ENCODE results near the gene KCMF1. TPM values are rescaled to one million over a fixed set of nuclear protein-coding genes. Genes with fewer than 3 reads are reported as not detected.

Gene KCMF1
- total RNA-seq, 2 donors from 2014 or later, result 40.6 to 46.7 TPM

DNA sequence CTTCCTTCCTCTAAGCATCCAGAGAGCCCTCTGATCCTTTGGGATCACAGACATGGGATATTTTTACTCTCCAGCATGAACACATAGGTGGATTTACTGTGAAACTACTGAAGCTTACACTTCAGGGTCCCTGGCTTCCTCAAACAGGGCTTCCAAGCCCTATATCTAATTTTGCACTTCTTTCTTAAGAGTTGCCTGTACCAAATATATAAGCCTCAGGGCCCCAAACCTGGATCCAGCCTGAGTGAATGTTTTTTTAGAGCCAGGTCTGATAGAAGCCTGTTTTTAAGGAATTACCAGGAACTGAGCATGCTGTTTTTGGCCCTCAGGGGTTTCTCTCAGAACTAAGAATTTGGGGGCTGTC lies 13.2 kb upstream of the KCMF1 start:
- Histone ChIP-seq H3K4me1 (ENCODE audit: control insufficient read depth in 1 of 2, low read depth in 2 of 2) (peaks cover 12 to 19% of the 10 kb centered on the region in 2 donors), H3K27me3 (replicated peaks; ENCODE audit: insufficient read depth) (no peaks in the 10 kb centered on the region), H3K4me3 (no peak overlapping the region), H3K9me3 (no peaks in the 10 kb centered on the region), H3K27ac (peak overlapping the region in 1 of 2 donors; percentile 38), H3K36me3 (peaks cover 2% of the 10 kb centered on the region)
- no peak for DNase-seq (ENCODE audit: low spot score)
- TF ChIP-seq, protein P1, sequence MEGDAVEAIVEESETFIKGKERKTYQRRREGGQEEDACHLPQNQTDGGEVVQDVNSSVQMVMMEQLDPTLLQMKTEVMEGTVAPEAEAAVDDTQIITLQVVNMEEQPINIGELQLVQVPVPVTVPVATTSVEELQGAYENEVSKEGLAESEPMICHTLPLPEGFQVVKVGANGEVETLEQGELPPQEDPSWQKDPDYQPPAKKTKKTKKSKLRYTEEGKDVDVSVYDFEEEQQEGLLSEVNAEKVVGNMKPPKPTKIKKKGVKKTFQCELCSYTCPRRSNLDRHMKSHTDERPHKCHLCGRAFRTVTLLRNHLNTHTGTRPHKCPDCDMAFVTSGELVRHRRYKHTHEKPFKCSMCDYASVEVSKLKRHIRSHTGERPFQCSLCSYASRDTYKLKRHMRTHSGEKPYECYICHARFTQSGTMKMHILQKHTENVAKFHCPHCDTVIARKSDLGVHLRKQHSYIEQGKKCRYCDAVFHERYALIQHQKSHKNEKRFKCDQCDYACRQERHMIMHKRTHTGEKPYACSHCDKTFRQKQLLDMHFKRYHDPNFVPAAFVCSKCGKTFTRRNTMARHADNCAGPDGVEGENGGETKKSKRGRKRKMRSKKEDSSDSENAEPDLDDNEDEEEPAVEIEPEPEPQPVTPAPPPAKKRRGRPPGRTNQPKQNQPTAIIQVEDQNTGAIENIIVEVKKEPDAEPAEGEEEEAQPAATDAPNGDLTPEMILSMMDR (IDR thresholded peaks at IDR 0.05), result no peak
- no peak for ATAC-seq (ENCODE audit: insufficient number of reproducible peaks, low FRiP score, low read depth)

DNA sequence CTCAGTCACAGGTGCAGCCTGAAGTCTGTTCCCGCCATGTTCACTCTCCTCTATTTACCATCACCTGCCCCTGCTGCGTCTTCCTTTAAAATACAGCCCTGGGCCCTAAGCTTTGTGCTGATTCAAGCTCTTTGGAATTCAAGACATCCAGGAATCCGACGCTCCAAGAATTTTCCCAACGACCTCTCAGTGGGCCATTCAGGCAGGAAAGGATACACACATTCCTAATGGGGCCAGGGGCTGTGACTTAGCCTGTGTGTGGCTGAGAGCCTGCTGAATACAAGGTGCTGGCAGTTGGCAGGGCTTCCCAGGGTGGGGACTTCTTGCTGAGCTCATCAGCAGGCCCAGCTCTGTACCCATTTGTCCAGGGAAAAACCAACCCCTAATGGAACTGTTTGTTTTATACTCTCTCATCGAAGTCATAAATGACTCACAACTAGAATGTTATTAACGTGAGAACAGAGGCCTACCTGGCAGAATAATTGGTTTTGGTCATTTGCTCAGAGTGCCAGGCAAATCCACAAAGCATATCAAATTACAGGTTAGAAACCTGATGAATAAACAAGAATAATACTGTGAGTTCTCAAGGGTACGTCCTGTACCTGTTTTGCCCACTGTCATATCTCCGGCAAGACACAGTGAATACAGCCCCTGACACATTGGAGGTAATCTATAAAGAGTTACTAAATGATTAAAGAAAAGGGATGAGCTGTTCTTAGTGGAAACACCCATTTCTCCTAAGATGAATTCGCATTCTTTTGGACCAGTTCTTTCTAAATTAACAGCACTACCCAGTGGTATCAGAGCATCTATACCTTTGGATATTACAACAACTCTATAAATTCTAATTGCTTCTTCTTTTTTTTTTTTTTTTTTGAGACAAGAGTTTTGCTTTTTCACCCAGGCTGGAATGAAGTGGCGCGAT lies 12.6 kb upstream of the KCMF1 start:
- no peak overlapping the region for H3K4me3 ChIP-seq
- DNase-seq (ENCODE audit: low spot score), result no peak
- TF ChIP-seq, protein P1 (IDR thresholded peaks at IDR 0.05), result no peak
- peaks cover 12 to 19% of the 10 kb centered on the region in 2 donors for H3K4me1 ChIP-seq (ENCODE audit: control insufficient read depth in 1 of 2, low read depth in 2 of 2)
- H3K27ac ChIP-seq, result peak overlapping the region in 1 of 2 donors; percentile 38
- peaks cover 5% of the 10 kb centered on the region for H3K36me3 ChIP-seq
- H3K9me3 ChIP-seq, result no peaks in the 10 kb centered on the region
- ATAC-seq (ENCODE audit: insufficient number of reproducible peaks, low FRiP score, low read depth), result no peak
- no peaks in the 10 kb centered on the region for H3K27me3 ChIP-seq (replicated peaks; ENCODE audit: insufficient read depth)

DNA sequence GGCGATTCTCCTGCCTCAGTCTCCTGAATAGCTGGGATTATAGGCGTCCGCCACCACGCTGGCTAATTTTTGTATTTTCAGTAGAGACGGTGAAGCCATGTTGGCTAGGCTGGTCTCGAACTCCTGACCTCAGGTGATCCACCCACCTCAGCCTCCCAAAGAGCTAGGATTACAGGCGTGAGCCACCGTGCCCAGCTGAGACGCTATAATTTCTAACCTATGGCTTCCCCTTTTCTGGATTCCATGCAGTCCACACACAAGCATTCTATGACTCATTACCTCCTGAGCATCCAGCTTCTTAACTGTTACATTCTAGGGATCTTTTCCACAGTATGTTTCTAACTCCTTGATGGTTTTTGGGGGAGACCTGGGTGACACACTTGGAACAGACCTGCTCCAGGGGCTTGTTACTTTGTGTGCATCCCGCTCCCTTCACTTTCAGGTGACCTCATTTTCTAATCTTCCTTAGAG lies 11.8 kb upstream of the KCMF1 start:
- H3K4me1 ChIP-seq (ENCODE audit: control insufficient read depth in 1 of 2, low read depth in 2 of 2), result peaks cover 12 to 19% of the 10 kb centered on the region in 2 donors
- no peak for ATAC-seq (ENCODE audit: insufficient number of reproducible peaks, low FRiP score, low read depth)
- no peak overlapping the region for H3K4me3 ChIP-seq
- H3K27ac ChIP-seq, result no peak overlapping the region
- no peak for DNase-seq (ENCODE audit: low spot score)
- no peaks in the 10 kb centered on the region for H3K27me3 ChIP-seq (replicated peaks; ENCODE audit: insufficient read depth)
- H3K36me3 ChIP-seq, result peaks cover 5% of the 10 kb centered on the region
- H3K9me3 ChIP-seq, result no peaks in the 10 kb centered on the region
- TF ChIP-seq, protein P1 (IDR thresholded peaks at IDR 0.05), result no peak

DNA sequence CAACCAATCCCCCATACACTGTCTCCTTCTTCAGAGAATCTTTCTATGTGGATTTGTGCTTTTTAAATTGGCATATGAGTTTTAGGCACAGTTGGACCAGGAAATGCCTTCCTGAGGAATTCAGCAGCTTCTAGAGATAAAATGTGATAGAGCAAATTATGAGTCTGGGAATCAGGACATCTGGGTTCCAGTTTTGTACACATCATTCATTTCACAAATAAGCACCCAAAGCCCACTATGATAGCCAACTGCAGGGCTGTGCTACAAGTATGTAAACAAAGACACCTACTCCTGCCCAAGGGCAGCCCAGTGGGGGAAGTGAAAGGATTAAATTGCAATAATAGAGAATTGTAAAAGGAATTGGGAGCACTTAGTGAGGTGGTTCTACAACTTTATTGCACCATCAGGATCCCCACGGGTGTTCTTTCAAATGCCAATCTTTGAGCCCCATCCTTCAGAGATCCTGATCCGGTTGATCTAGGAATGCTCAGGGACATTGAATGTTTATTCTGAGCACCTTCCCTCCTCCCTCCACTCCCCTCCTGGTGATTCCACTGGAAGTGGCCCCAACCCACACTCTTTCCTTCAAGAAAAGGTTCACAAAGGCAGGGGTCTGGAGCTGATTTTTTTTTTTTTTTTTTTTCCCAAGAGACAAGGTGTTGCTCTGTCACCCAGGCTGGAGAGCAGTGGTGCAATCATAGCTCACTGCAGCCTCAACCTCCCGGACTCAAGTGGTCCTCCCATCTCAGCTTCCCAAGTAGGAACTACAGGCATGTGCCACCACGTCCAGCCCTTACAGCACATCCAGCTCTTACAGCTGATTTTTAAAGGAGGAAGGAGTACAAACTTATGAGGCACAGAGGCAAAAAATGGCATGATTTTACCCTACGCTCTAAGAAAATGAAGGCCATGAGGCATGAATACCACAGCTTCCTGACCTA lies 11.1 kb upstream of the KCMF1 start:
- Histone ChIP-seq H3K4me1 (ENCODE audit: control insufficient read depth in 1 of 2, low read depth in 2 of 2) (peaks cover 12 to 19% of the 10 kb centered on the region in 2 donors), H3K4me3 (no peak overlapping the region), H3K27ac (no peak overlapping the region), H3K27me3 (replicated peaks; ENCODE audit: insufficient read depth) (no peaks in the 10 kb centered on the region), H3K36me3 (peaks cover 10% of the 10 kb centered on the region), H3K9me3 (no peaks in the 10 kb centered on the region)
- DNase-seq (ENCODE audit: low spot score) (no peak), ATAC-seq (ENCODE audit: insufficient number of reproducible peaks, low FRiP score, low read depth) (no peak)
- TF ChIP-seq, protein P1 (IDR thresholded peaks at IDR 0.05), result no peak

DNA sequence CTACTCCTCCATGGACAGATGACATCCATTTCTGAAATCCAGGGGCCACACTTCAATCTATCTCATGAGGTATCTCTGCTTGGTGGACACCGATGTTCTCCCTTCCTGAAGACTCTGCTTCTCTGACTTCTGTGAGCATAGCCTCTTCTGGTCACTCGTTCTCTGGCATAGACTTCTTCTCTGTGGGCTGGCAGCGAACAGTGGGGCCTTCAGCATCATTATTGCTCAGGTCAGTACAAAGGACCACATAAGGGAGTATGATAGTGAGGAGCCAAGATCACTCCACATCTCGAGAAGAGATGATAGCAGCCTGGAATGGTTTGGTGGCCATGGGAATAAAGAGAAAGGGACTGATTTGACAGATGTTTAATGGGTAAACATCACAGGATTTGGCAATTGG lies 8.0 kb upstream of the KCMF1 start:
- Histone ChIP-seq H3K36me3 (peaks cover 10% of the 10 kb centered on the region), H3K27me3 (replicated peaks; ENCODE audit: insufficient read depth) (no peaks in the 10 kb centered on the region), H3K4me1 (ENCODE audit: control insufficient read depth in 1 of 2, low read depth in 2 of 2) (peaks cover 9 to 16% of the 10 kb centered on the region in 2 donors), H3K27ac (no peak overlapping the region), H3K4me3 (no peak overlapping the region), H3K9me3 (no peaks in the 10 kb centered on the region)
- TF ChIP-seq, protein P1 (IDR thresholded peaks at IDR 0.05), result no peak
- no peak for DNase-seq (ENCODE audit: low spot score)
- ATAC-seq (ENCODE audit: insufficient number of reproducible peaks, low FRiP score, low read depth), result no peak

All from thoracic aorta (tissue), 2 donors.